Immature natural killer cell (primary cell): ENCODE data around the gene SMOC2. TPM values are rescaled to one million over a fixed set of nuclear protein-coding genes. Genes with fewer than 3 reads are reported as not detected.

Experiments
- polyA plus RNA-seq, 3 donors: library from polyadenylated mRNA; unstranded; fragments of 300-500 nt; fragmentation: Illumina TruSeq; gene quantifications; one replicate each; pipeline ENCODE4 v1.2.3, GENCODE V29; 2021

The SMOC2 gene
- polyA plus RNA-seq, 3 donors from 2014 or later, result not detected

Other genes starting within 250 kb of the SMOC2 start
- not detected for gene DACT2, start 121.4 kb upstream of the SMOC2 start, polyA plus RNA-seq